Heart left ventricle (tissue), 13 donors: ENCODE data around the gene RBMXL3.

Experiments
- POLR2A ChIP-seq, 2 donors: fragments of 450-650 bp; IDR thresholded peaks; one replicate each; pipeline ENCODE4 v1.6.1; 2017; ENCODE audit warnings: antibody characterized with exemption in 2 of 2, mild to moderate bottlenecking in 2 of 2, moderate library complexity in 2 of 2
- TF ChIP-seq, protein P1 (sequence below), 12 donors: fragments of 200-600 bp; sonication (generic) in 4 of 12; IDR thresholded peaks; one replicate each; pipeline versions ENCODE4 v1.5.0 to v1.8.0; 2018 to 2022; ENCODE audit warnings: antibody characterized with exemption in 12 of 12, mild to moderate bottlenecking in 5 of 12
- donor health status: ischemic (EF 13 %, LVEDD 7.1; RV severe dilation, severe dysfunction).
- donor health status: DM: no; HTN: yes; CAD: no.
- donor health status: DM: no; HTN: no; CAD: no.
- donor health status: ischemic (EF 25% LVEDD 6.9; RV normal size, moderate dysfunction).
- donor health status: ischemic (EF 25% LVEDD 5.7; RV mildly dilated, moderate dysfunction).
- donor health status: ischemic (EF 35%, LVEDD 5.7; RV mildly dilated, moderate dysfunction).
- donor health status: nonischemic (EF 11% LVEDD 7.7; RV severe dilation, severe dysfunction).
- donor health status: DM: yes; HTN: yes; CAD: no.
- donor health status: PGD.
- donor health status: ischemic (EF 29% LVEDD 5.4; RV normal size, mild dysfunction).
- donor health status: nonischemic (EF 23%, LVEDD 6.1; RV moderate dilation, normal function).

DNA sequence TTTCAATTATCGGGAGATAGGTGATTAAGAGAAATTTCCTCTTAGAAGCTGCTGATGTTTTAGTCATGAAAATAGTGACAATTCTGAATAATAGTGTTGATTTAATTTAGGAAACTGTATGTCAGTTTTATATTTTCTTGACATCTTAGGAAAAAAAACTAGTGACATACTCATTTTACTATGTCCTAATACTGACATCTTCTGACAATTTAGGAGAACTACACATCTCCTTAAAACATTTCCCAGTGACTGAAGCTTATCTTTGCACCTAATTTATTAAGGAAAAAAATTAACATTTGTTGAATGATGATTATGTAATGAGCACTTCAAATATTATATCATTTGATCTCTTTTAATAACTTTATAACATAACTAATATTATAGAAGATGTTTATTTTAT lies 42.0 kb upstream of the RBMXL3 start:
- TF ChIP-seq, protein P1, sequence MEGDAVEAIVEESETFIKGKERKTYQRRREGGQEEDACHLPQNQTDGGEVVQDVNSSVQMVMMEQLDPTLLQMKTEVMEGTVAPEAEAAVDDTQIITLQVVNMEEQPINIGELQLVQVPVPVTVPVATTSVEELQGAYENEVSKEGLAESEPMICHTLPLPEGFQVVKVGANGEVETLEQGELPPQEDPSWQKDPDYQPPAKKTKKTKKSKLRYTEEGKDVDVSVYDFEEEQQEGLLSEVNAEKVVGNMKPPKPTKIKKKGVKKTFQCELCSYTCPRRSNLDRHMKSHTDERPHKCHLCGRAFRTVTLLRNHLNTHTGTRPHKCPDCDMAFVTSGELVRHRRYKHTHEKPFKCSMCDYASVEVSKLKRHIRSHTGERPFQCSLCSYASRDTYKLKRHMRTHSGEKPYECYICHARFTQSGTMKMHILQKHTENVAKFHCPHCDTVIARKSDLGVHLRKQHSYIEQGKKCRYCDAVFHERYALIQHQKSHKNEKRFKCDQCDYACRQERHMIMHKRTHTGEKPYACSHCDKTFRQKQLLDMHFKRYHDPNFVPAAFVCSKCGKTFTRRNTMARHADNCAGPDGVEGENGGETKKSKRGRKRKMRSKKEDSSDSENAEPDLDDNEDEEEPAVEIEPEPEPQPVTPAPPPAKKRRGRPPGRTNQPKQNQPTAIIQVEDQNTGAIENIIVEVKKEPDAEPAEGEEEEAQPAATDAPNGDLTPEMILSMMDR (IDR thresholded peaks at IDR 0.05), result peak in 11 of 12 donors; percentile 35 to 63 (median 54)
- TF ChIP-seq POLR2A (IDR thresholded peaks at IDR 0.05), result no peak
